ENCODE measurements around the gene PPP5C.
A peak's percentile ranks its signal among the peaks of the same experiment; 100 is the strongest.
"Not testable (repeated sequence)": the region's sequence is repeated elsewhere in the genome, so short reads cannot be mapped to it uniquely, and the experiment has no call there.

The PPP5C gene

GRCh38 chr19:46346821-46347571, at the start of gene PPP5C:
Gene PPP5C (plus strand): TSS chr19:46347087. CDS start chr19:46347097, 10 bp downstream.
- peak; percentile 67 for DNase-seq (ENCODE audit: low read depth)

- no peak for DNase-seq (ENCODE audit: low read depth)
These were observed 49.0 kb upstream of the PPP5C start for GRCh38 chr19:46297700-46298478.

GRCh38 chr19:46298479-46299003, 48.3 kb upstream of the PPP5C start:
- DNase-seq (ENCODE audit: low read depth): no peak

- no peak for DNase-seq (ENCODE audit: low read depth)
These were observed 47.8 kb upstream of the PPP5C start for GRCh38 chr19:46299004-46299509.

DNA sequence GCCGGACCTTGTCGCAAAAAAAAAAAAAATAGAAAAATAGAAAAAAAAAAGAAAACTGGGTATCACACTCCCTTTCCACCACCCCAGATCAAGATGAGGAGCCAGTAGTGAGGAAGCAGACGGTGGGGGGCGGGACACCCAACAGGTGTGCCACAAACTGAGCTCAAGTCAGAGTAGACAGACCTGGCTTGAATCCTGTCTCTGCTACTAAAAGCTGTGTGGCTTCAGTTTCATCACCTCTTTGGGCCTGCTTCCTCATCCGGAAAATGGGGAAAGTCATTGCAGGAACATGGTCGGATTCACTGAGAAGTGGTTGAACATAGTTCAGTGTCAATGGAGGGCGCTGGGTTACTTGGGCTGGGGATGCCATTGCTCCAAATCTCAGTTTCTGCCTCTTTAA, 47.2 kb upstream of the PPP5C start:
- DNase-seq (ENCODE audit: low read depth): no peak

GRCh38 chr19:46303322-46303690, 43.6 kb upstream of the PPP5C start:
- DNase-seq (ENCODE audit: low read depth): no peak

GRCh38 chr19:46303691-46304397, 43.0 kb upstream of the PPP5C start:
- DNase-seq (ENCODE audit: low read depth): no peak

GRCh38 chr19:46306501-46306900, 40.4 kb upstream of the PPP5C start:
- no peak for DNase-seq (ENCODE audit: low read depth)

DNA sequence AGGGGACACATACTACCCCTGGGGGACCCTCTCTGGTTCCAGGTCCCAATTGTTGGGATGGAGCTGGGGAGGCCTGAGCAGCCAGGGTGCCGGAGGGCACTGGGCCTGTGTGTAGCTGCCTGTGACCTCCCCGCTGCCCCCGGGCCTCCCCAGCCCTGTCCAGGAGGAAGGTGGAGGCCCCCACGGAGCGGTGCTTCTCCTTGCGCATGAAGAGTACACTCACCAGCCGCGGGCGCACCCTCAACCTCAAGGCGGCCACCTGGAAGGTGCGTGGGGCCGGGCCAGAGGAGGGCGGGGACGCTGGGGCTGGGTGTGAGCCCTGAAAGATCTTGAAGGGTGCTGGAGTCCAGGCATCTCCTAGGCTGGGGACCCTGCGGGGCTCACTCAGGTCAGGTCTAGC, 38.4 kb upstream of the PPP5C start:
- DNase-seq (ENCODE audit: low read depth): no peak

DNA sequence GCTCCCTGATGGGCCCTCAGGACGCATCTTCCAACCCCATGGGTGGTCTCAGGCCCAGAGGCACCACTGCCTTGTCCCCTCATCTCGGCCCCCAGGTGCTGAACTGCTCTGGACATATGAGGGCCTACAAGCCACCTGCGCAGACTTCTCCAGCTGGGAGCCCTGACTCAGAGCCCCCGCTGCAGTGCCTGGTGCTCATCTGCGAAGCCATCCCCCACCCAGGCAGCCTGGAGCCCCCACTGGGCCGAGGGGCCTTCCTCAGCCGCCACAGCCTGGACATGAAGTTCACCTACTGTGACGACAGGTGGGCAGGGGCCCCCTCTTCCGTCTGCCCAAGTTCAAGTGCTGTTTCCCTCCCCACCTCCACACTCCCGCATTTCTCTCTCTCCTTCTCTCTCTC, 37.8 kb upstream of the PPP5C start:
- DNase-seq (ENCODE audit: low read depth): no peak

DNA sequence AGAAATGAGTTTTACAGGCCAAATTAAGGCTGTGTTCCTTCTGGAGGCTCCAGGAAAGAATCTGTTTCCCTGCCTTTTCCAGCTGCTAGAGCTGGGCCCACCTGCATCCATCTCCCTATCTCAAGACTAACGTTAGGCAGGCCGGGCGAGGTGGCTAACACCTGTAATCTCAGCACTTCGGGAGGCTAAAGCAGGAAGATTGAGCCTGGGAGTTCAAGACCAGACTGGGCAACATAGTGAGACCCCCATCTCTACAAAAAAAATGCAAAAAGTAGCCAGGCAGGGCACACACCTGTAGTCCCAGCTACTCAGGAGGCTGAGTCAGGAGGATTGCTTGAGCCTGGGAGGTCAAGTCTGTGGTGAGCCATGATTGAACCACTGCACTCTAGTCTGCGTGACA, 35.4 kb upstream of the PPP5C start:
- no peak for DNase-seq (ENCODE audit: low read depth)

GRCh38 chr19:46313540-46314469, 33.1 kb upstream of the PPP5C start:
- DNase-seq (ENCODE audit: low read depth): not testable (repeated sequence)

DNA sequence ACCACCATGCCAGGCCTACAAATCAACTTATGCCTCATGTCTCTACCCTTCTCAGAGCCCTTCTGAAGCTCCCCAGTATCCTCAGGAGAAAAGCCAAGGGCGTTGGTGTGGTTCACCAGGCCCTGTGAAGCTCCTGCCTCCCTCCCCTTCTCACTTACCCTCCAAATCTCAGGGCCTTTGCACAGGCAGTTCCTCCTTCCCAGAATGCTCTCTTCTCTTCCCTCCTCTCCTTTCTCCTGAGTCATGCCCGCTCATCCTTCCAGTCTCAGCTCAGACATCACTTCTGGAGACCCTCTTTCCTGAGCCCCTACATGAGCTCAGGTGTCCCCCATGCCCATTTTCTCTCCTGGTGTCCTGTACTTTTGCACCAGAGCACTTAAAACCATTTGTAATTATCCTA, 29.5 kb upstream of the PPP5C start:
- no peak for DNase-seq (ENCODE audit: low read depth)

DNA sequence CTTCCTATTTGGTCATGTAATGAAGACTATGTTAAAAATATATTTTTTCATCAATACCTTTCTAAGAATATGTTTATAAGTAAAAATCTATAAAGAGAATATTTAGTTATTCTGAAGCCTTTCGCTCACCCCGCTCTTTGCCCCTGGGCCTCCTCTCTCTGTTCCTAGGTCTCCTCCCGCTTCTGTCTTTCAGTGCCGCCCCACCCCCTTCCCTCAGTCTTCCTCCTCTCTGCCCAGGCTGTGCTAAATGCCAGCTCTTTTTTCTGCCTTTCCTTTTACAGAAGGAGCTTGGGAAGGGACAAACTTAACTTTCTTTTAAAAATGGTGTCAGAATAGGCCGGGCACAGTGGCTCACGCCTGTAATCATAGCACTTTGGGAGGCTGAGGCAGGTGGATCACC, 27.3 kb upstream of the PPP5C start:
- no peak for DNase-seq (ENCODE audit: low read depth)

DNA sequence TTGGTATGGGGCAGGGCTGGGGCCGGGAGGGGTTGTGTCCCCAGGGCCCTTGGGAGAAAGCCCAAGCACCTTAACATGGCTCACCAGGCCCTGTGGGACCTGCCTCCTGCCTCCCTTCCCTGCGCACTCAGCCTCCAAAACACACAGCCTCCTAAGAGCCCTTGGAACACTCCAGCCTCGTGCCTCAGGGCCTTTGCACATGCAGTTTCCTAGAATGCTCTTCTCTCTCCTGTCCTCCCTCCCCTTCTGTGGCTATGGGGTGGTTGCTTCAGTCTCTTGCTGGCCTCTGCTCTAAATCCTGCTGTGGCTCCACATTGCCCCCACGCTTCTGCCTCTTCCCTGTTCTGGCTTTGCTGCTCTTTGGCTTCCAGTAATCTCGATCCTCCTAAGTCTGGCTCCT, 26.3 kb upstream of the PPP5C start:
- DNase-seq (ENCODE audit: low read depth): no peak

- no peak for DNase-seq (ENCODE audit: low read depth)
These were observed 25.2 kb upstream of the PPP5C start for GRCh38 chr19:46321653-46322052.

DNA sequence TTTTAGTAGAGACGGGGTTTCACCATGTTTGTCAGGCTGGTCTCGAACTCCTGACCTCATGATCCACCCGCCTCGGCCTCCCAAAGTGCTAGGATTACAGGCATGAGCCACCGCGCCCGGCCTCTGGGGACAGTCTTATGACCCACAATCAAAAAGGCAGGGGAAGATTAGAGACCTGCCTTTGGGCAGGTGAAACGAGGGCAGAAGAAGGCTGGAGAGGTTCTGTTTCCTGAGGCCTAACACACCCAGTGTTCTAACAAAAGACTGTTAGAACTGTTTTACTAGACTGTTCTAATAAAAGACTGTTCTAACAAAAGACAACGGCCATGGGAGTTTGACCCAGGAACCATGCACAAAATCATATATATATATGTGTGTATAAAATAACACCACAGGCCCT, 23.7 kb upstream of the PPP5C start:
- not testable (repeated sequence) for DNase-seq (ENCODE audit: low read depth)

DNA sequence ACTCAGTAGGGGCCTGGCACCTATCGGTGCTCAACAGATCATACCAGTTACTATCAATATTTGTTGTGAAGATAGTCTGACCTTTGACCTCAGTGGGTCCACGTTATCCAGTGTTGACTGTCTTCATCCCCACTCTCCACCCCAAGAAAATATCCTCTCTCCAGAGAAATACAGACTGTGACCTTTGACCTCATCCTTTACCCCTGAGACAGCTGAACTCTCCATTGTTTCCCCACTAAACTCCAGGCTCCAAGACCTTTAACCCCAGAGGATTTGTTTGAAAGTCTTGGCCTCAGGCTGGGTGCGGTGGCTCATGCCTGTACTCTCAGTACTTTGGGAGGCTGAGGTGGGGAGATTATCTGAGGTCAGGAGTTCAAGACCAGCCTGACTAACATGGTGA, 22.6 kb upstream of the PPP5C start:
- DNase-seq (ENCODE audit: low read depth): no peak

- no peak for DNase-seq (ENCODE audit: low read depth)
These were observed 20.3 kb upstream of the PPP5C start for GRCh38 chr19:46326608-46327007.

DNA sequence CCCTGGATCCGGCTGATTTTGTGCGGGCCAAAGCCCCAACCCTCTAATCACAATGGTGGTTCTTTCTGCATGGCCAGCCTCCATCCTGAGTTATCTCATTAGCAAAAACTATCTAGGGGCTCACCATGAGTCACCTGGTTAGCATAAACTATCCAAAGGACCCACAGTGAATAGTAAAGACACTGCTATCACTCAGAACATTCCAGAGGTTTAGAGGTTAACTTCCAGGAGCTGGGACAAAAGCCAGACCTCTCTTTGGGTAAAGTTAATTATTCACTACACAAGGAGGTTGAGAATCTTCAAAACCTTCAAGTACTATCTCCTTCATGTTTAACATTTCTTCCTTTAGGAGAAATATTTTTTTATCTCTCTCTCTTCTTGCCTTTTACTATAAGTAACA, 18.8 kb upstream of the PPP5C start:
- no peak for DNase-seq (ENCODE audit: low read depth)

- no peak for DNase-seq (ENCODE audit: low read depth)
These were observed 16.5 kb upstream of the PPP5C start for GRCh38 chr19:46330319-46330918.

Data from stimulated activated CD8-positive, alpha-beta memory T cell treated with anti-CD3 and anti-CD28 coated beads, Interleukin-12 subunit alpha, Interleukin-12 subunit beta, amount 100 ng/mL, for 1 hour (primary cell).